NCI-H82 (cell line): ENCODE results near the gene GSG1L2.

Experiments
- DNase-seq: peaks from one replicate; lab custom pipeline; 2025; lab: John Stamatoyannopoulos, UW

GSG1L2 gene

GRCh38 chr17:9821921-9822320 is at the start of gene GSG1L2:
GSG1L2 (minus strand) TSS chr17:9822079; CDS start chr17:9822071, 8 bp downstream.
- peak; percentile 96 for DNase-seq

GRCh38 chr17:9868552-9868951 is 46.7 kb upstream of the GSG1L2 start:
- DNase-seq = no peak

- no peak for DNase-seq
Measured at GRCh38 chr17:9865586-9865985, 43.7 kb upstream of the GSG1L2 start.

GRCh38 chr17:9862949-9863348 is 41.1 kb upstream of the GSG1L2 start:
- no peak for DNase-seq

GRCh38 chr17:9862220-9862619 is 40.3 kb upstream of the GSG1L2 start:
- DNase-seq = no peak

GRCh38 chr17:9860851-9861250 is 39.0 kb upstream of the GSG1L2 start:
- no peak for DNase-seq

GRCh38 chr17:9859781-9860180 is 37.9 kb upstream of the GSG1L2 start:
- DNase-seq = no peak

GRCh38 chr17:9855036-9855435 is 33.2 kb upstream of the GSG1L2 start:
- DNase-seq = no peak

GRCh38 chr17:9854255-9854654 is 32.4 kb upstream of the GSG1L2 start:
- DNase-seq = no peak

- DNase-seq = peak; percentile 47
Measured at GRCh38 chr17:9850151-9850550, 28.3 kb upstream of the GSG1L2 start.

- no peak for DNase-seq
Measured at GRCh38 chr17:9845306-9845705, 23.4 kb upstream of the GSG1L2 start.

GRCh38 chr17:9844153-9844552 is 22.3 kb upstream of the GSG1L2 start:
- DNase-seq = no peak

GRCh38 chr17:9843152-9844010 is 21.5 kb upstream of the GSG1L2 start:
- no peak for DNase-seq

GRCh38 chr17:9842057-9842758 is 20.3 kb upstream of the GSG1L2 start:
- no peak for DNase-seq

- no peak for DNase-seq
Measured at GRCh38 chr17:9839433-9839832, 17.6 kb upstream of the GSG1L2 start.

GRCh38 chr17:9837551-9838471 is 15.9 kb upstream of the GSG1L2 start:
- no peak for DNase-seq

- no peak for DNase-seq
Measured at GRCh38 chr17:9833922-9834321, 12.0 kb upstream of the GSG1L2 start.

GRCh38 chr17:9830711-9831110 is 8.8 kb upstream of the GSG1L2 start:
- DNase-seq = no peak

- DNase-seq = no peak
Measured at GRCh38 chr17:9829343-9829742, 7.5 kb upstream of the GSG1L2 start.

GRCh38 chr17:9828296-9829295 is 6.7 kb upstream of the GSG1L2 start:
- DNase-seq = no peak

GRCh38 chr17:9825641-9826150 is 3.8 kb upstream of the GSG1L2 start, which contains the start of gene GLP2R:
GLP2R (plus strand) TSS chr17:9825924; CDS start chr17:9826064, 140 bp downstream.
- no peak for DNase-seq
